Ecto neural progenitor cell (in vitro differentiated cells): ENCODE data around the gene DEFB113.
"Not testable (repeated sequence)": the region's sequence is repeated elsewhere in the genome, so short reads cannot be mapped to it uniquely, and the experiment has no call there.

Experiments
- DNase-seq: peaks from one replicate; pipeline ENCODE4 v3.0.0-alpha.2; 2018; ENCODE audit warnings: low spot score

Gene DEFB113, protein sequence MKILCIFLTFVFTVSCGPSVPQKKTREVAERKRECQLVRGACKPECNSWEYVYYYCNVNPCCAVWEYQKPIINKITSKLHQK

DNA sequence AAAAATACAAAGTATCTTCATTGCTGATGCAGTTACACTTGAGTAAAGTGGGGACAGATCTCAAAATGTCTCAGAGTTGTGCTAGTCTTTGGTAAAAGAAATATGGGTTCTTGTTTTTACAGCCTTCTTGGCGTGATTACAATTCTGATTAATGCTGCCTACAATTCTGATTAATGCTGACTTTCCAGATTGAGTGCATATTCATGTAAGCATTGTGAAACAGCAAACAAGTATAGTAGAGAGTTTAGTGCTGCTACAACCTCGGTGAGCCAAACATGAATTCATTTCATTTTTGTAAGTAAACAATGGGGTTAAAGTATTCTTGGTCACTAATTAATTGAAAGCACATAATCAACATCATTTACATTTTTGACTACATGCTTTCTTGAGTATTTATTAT is at the start of gene DEFB113:
Gene DEFB113 (minus strand): TSS at position 21 of the 400 bp plus-strand sequence. CDS start 0 bp downstream, at position 21.
- DNase-seq = no peak

DNA sequence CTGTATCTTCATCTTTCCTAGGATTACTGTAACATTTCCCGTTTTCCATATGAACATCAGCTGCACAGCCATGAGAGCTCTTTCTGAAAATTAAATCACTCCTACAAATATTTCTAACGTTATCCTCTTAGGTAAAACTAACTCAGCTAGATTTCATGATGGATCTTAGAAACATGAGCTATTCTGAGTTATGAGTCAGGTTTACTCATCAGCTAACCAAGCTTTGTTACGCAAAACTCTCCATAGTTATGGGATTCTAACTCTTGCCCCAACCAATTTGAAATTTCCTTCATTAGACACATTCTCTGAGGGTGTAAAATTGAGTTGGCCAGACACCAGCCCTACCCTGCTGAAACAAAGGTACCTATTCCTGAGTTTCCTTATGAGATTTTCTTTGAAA is 38.4 kb upstream of the DEFB113 start:
- no peak for DNase-seq

DNA sequence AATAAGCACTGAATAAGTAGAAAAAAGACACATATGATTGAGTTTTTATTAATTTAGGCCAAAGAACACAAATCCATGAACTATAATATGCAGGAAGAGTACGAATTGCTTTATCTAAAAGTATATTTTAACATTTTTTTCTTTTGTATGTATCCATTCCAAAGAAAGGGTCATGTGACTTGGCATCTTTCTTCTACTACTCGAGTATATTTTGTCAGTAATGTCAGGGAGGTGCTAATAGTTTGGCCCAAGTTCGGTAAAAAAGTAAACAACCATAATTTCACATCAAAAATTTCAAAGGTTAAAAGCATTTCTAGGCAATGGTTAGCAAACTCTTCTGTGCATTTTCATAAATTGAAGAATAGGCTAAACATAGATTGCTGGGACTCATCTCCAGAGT is 33.7 kb upstream of the DEFB113 start:
- no peak for DNase-seq

DNA sequence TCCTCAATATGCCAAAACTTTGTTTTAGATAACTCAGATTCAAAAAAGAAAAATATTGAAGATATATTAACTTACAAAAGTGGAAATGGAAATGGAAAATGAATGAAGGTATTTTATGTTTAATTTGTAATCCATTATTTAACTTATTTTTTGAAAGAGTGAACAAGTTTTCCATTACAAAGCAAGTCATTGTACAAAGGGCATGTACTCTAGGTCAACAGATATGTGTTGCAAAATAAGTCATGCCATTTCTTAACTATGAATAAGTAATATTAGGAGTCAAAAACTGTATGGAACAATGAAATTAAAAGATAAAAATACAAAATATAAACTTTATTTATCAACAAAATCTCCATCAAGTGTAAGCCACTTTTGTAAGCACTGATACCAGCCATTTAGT is 25.9 kb upstream of the DEFB113 start:
- DNase-seq = no peak

DNA sequence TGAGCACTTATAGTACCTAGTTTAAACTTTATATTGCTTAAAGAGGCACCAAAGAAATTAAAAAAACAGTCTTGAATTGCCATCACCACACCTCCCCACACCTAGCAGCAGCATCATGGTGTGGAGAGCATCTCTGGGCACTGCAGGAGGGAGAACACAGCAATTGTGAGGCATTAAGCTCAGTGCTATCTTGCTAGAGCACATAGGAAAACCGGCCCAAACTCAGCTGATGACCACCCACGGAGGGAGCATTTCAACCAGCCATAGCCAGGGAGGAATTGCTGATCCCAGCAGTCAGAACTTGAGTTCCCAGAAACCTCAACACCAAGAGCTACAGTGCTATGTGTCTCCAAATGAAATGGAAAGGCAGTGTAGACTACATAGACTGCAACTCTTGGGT is 19.5 kb upstream of the DEFB113 start:
- DNase-seq = no peak

DNA sequence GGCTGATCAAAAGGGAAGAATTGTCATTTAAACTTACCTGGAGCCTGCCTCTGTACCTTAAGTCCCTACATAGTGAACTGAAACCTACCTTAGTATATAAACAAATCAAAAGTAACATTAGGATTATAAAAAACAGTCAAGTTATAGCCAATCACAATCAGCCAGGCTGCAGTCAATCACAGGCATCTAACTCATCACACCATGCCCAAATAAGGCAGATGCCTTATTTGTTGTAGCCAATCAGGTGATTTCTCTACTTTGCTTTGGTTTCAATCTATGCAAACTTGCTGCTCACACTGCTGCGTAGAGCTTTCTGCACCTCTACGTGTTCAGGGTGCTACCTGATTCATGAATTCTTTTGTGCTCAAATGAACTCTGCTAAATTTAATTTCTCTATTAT is 18.3 kb upstream of the DEFB113 start:
- DNase-seq = no peak

DNA sequence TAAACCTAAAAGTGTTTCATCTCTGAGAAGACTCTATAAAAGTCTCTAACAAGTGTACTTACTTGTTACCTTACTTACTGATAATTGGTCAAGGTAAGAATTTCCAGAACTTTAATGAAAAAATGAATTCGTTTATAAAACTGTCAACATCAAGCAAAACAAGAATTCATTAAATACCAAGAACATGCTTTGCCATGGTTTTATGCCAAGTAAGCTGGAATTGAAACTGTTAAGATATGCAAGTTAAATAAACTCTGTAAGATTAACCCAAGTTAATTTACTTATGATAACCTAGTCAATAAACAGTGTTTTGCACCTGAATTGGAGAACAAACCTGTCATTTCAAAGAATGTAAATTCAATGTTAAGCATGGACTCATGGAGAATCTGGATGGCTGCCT is 17.1 kb upstream of the DEFB113 start:
- no peak for DNase-seq

DNA sequence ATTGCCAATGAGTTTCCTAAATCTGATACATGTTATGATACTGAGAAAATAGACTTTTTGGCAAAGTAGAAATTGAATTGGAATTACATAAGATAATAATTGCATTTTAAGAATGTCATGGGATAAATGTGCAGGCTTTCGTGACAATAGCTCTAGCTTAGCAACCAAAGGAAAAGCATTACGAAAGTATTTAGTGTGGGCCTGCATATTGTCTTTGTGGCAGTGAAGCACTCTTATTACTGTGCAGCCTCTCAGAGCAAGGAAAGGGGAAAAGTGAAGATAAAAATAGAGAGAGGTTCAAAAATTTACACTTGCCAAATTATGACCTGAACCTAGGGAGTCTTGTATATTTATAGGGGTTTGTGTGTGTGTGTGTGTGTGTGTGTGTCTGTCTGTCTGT is 12.6 kb upstream of the DEFB113 start:
- DNase-seq = no peak

DNA sequence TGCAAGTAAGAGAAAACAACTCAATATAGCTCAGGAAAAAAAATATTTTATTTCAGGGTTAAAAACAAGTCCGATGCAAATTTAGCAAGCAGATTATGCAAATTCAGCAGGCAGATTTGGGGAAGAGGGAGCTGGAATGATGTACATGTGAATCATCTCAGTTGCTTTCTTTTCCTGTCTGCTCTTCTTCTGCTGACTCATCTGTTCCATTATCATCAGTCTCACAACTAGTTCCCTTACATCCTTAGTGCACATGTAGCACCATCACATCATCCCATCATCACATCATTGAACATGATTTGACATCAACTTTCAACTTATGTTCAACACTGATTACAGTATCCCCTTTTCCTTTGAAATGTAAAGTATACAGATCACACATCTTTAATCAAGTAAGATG is 11.5 kb upstream of the DEFB113 start:
- DNase-seq = no peak

DNA sequence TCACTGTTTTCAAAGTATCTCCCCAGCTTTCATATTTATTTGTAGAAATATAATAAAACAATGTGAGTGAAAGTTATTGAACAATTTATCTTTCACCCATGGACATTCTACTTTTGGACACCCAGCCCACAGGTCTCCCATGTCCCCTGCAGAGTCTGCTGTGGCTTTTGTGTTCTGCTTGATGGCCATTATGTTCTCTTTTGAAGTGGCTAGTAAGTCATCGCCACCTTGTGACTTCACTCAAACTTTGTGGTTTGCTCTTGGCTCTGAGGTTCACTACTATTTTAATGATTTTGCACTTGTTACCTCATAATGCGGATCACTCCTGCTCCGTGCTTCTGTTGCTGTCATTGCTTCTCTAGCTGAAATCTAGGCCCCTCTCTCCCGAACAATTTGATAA is 10.2 kb upstream of the DEFB113 start:
- DNase-seq = no peak

DNA sequence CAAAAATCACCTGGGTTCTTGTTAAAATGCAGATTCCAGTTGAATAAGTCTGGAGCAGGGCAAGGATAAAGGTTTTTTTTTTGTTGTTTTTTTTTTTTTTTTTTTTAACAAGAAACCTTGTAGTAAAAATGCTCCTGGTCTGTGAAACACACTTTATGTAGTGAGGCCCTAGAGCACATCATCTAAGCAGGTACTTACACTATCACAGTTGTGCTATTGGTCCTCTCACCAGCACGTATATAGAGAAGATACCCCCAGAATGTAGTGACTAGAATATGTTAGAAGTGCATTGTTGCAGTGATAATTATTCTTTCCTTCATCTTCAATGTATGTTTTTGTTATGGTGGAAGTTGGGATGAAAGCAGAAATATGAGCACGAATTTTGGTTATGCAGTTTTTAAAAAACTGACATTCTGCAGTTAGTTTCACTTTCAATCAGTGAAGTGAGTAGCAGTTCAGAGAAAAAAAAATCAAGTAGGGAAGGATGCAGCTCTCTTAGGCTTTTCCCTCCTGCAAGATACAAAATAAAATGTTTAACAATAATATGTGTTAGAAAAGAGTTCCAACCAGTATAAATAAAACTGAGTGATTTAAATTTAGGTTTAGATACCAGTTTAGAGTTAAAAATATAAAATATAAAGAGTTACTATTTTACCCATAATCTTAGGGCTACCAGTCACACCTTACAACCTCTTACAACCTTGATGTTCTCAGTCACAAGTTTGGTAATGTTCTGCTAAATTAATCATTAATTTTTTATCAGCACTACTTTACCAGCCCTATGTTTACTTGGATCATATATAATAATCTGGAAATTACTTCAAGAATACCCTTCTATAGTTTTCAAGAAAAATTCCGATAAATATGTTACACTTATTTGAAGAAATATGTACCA is 9.2 kb upstream of the DEFB113 start:
- no peak for DNase-seq

DNA sequence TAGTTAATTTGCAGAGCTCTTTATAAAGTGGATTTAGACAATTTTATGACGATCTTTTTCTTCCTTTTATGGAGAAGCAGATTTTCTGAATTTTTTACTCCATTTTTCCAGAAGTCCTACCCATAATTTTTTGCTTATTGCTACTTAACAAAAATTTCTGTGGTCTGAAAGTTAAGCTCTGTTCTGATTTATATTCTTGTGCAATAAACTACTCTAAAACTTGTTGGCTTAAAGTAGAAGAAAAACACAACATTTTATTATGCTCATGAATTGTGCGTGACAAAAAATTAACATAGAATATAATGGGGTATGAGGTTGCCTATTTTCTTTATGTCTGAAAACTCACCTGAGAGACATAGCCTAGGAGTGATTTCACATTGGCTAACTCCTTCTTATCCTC is 2.6 kb downstream of the DEFB113 start:
- DNase-seq = no peak

DNA sequence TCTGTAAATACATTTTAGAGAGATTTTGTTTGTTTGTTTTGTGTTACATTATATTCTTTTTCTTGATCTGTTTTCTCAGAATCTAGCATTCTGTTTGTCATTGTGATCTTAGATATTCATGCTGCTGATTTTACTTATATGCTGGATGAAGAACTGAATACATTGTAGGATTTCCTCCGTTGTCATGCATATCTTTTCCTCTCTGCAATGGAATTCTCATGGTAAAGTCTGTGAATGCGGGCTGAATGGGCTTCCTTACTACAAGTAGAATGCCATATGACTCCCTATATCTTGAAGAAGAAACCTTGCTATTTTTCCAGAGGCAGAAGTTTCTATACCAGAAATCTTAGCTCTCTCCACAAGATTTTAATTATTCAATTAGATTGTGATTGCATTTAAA is 3.1 kb downstream of the DEFB113 start:
- no peak for DNase-seq

DNA sequence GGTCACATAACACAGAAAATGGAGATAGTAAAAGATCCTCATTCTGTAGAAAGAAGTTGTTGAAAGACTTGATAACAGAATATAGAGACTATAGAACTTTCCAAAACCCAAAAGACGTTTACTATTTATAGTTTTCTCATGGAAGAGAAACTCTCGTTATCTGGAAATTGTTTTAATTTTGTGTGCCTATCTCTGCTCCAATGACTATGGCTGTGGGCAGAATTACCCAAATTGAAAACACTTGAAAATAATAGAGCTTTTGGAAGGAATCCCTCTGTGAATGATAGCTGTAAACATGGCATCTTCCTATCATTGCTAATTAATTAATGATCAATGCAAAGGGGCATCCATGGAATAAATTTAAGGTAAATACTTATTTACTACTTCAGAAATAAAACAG is 5.4 kb downstream of the DEFB113 start, which contains the start of gene DEFB114:
Gene DEFB114 (minus strand): TSS at position 101 of the 400 bp plus-strand sequence. CDS start 59 bp downstream, at position 42.
- no peak for DNase-seq

DNA sequence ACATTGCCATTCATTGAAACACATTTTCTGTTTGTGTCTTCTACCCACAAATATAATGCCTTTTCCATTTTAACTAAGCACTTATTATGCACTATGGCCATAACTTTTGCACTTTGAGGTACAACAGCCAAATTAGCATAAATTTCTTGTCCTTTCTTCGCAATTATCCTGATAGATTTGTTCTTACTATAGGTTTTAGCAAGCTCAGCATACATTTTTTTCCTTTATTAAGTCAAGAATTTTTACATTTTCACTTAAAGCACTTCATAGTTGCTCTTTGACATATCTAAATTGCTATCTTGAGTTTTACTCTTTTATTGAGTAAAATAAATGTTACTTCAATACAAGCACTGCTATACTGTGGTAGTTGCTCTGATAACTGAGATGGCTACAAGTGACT is 11.2 kb downstream of the DEFB113 start:
- DNase-seq = no peak

DNA sequence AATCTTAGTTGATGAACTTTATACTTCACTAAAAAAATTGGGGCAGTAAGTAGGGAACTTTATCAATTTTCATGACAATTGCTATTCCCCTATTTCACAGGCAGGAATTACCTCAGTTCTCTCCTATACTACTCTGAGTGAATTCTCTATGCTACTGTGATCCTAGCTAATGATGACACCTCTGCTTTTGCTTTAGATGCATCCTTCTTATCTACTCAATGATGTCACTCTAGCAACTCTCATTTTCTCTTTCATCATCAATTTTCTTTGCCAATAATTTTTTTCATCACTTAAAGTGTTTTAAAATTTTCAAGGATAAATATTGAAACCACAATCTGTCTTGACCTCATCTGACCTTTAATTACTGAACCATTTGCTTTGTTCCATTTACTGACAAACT is 13.6 kb downstream of the DEFB113 start:
- DNase-seq = no peak

DNA sequence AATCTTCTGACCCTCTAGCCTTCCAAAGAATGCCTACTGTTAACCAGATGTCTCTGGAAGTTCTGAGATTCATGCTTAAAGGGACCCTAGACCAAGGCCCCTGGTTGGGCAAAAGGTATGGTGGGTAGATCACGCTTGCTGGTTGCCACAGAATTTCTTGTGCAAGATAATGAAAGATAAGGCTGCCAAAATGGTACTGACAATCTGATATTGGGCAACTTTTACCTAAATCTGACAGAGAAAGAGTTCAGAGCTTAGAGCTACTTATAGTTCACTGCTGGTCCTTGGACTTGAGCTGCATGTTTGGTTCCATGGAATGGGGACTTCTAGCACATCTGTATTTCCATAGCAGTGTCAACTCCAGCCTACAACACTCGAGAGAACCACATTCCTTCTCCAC is 17.5 kb downstream of the DEFB113 start:
- DNase-seq = no peak

DNA sequence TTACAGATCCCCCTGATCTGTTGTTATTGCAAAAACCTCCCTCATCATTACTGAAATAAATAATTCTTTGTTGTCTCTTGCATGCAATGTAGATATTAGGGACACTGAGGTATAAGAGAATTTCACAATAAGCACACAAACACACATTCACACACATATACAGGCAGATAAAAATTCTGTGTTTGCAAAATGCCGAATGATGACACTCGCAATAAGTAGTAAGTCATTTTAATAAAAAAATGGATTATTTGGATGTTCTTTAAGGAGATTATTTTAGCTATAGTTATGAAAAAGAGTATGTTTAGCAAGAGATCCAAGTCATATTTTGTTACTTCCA is 19.0 kb downstream of the DEFB113 start:
- no peak for DNase-seq

DNA sequence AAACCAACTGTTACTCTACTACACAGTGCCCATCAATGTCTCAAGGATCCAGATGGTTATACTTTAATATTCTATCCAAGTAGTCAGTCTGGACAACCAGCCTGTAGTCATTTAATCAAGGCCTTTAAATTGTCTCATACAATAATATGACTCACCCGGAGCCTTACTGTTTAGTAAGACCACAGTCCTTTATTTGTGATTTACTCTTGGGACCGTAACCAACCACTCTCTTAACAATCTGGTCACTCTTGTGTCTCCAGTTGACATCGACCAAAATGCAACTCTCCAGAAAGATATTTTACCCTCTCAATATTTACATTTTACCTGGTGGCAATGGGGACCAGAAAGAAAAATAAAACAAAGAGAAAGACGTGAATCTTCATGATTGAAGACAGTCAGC is 20.4 kb downstream of the DEFB113 start:
- no peak for DNase-seq

DNA sequence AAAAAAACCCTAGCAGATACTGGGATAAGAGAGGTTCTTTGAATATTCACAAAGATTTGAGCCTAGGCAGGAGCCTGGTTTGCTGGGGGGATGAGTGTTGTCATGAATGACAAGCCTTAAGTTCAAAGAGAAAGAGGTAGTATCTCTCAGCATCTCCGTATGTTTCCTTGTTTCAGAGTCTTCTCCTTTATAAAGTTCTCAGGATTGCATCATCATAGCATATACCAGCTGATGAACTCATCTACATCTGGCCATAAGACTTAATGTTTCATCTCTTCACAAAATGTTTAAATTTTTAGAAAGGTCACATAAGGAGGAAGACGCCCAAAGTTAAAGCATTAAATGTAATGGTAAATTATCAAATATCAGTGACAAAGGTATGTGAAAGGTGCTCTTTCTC is 22.6 kb downstream of the DEFB113 start:
- no peak for DNase-seq

DNA sequence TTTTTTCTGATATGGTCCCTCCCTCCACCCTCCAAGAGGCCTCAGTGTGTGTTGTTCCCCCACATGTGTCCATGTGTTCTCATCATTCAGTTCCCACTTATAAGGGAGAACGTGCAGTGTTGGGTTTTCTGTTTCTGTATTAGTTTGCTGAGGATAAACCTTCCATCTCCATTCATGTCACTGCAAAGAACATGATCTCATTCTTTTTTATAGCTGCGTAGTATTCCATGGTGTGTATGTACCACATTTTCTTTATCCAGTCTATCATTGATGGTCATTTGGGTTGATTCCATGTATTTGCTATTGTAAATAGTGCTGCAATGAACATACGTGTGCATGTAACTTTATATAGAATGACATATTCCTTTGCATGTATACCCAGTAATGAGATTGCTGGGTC is 25.4 kb downstream of the DEFB113 start:
- not testable (repeated sequence) for DNase-seq

DNA sequence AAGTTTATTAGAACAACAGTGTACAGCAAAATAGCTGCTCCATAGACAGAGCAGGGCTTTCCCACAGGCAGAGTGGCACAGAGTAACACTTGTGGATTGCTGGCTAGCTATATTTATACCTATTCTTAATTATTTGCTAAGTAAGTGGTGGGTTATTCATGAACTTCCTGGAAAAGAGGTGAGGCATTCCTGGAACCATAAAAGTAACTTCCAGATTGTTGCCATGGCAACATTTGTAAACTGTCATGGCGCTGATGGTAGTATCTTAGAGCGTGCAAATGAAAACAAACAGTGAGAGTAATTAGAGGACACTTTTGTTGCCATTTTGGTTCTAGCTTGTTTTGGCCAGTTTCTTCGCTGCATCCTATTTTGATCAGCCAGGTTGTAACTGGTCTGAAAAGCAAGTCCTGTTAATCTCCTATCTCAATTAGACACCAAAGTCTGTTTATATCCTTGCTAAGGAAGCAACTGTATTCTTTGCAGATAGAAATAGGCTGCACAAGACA is 29.4 kb downstream of the DEFB113 start:
- DNase-seq = no peak

DNA sequence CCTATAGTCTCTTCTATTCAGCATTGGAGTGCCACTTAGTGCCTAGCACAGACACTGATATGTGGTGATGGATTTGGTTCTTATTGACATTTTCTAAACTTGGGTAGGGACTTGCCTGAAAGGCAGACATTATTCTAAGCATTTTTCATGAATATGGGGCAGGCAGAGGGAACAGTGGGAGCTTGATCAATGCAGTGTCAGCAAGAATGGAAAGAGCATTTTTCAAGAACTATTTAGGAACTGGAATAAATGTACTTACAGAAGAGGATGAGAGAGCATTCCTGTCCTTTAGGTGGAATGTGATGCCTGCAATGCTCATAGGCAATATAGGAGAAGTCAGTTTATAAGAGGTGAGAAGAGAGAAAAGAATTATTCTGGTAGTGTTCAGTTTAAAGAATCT is 31.6 kb downstream of the DEFB113 start:
- DNase-seq = no peak

DNA sequence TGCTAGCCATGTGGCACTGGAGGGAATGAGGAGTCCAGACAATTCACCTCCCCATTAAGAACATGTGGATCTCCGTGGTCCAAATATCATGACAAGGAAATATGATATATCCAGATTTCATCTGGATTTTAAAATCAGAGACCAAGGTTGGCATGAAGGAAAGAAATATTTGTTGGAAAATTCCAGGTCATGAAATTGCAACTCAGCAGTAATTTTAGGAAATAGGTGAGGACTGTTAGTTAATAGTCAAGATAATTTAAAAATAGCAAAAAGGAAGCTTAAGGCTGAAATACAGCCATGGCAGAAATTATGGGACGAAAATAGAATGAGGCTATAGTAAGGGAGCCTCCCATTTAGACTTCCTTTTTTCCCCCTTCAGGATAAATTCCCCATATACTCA is 32.4 kb downstream of the DEFB113 start:
- no peak for DNase-seq
